VCaP (cell line): ENCODE results near the gene ING3.

Source experiments
- H3K27ac ChIP-seq: fragments of 450-650 bp; 2 replicates; pipeline ENCODE4 v1.5.1; 2017
- TF ChIP-seq, protein P1 (sequence below): fragments of 450-650 bp; conservative IDR thresholded peaks from 2 replicates; pipeline ENCODE4 v1.5.1; 2017; ENCODE audit warnings: mild to moderate bottlenecking, moderate library complexity

The ING3 gene

DNA sequence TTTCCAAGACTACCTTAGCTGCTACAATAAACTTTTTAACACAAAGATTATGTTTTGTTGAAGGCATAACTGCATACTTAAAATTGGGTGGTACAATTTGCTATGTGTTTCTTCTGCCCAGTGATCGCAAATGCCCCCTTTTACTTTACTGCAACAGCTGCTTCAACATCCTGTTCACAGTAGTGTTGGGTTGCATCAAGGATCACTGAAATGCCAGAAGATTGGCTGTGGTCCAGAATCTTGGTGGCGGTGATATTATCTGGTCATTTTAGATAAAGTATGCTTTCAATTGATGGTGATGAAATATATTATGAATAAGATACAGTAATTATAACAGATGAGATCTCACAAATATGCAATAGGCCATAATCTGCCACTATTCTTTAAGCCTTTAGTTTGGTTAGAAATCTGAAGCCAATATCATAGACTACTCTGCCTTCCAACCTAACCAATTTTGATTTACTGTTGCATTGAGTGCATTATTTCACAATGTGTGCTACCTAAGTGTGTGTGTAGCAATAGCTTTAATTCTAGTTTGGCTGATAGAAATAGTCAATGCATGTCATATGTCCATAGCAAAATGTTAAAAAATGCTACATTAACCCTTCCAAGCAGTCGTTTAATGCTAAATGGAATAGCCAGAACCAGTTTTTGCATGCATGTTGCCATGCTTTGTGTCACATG is 29.8 kb upstream of the ING3 start:
- no peak overlapping the region for H3K27ac ChIP-seq
- TF ChIP-seq, protein P1, sequence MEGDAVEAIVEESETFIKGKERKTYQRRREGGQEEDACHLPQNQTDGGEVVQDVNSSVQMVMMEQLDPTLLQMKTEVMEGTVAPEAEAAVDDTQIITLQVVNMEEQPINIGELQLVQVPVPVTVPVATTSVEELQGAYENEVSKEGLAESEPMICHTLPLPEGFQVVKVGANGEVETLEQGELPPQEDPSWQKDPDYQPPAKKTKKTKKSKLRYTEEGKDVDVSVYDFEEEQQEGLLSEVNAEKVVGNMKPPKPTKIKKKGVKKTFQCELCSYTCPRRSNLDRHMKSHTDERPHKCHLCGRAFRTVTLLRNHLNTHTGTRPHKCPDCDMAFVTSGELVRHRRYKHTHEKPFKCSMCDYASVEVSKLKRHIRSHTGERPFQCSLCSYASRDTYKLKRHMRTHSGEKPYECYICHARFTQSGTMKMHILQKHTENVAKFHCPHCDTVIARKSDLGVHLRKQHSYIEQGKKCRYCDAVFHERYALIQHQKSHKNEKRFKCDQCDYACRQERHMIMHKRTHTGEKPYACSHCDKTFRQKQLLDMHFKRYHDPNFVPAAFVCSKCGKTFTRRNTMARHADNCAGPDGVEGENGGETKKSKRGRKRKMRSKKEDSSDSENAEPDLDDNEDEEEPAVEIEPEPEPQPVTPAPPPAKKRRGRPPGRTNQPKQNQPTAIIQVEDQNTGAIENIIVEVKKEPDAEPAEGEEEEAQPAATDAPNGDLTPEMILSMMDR, result no peak

DNA sequence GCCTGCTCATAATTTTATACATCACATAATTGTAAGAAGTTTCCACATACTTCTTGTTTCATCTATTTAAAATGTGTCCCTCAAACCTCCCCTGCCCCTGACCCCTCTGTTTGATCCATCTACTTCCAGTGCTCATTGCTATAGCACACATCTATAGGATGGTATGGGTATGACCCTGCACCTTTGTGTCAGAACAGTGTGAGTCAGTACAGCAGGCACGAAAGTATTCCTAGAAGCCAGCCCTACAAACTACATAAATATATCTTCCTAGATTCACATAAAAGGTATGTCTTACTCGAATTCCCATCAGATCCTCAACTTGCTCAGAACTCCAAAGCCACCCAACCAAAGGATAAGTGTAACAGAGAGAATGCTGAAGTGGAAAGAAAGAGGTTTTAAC is 25.7 kb upstream of the ING3 start:
- no peak overlapping the region for H3K27ac ChIP-seq
- TF ChIP-seq, protein P1, result no peak

- TF ChIP-seq, protein P1, result no peak
- H3K27ac ChIP-seq, result no peak overlapping the region
Measured at GRCh38 chr7:120925392-120925791, 25.2 kb upstream of the ING3 start.

DNA sequence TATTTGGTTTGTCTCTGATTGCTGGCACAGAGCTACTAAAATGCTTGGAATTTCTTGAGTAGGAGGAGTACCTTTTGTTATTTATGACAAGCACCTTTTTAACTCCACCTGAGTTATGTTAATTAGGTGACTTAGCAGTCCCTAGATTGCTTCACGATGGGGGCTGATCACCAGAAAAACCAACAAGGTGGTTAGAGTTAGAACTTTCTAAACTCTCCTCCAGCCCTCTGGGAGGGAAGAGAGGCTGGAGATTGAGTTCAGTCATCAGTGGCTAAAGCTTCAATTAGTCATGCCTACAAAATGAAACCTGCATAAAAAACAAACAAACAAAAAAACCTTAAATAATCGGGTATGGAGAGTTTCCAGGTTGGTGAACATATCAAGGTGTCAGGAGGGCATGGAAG is 23.6 kb upstream of the ING3 start:
- H3K27ac ChIP-seq, result no peak overlapping the region
- TF ChIP-seq, protein P1, result no peak

GRCh38 chr7:120927454-120928103 is 23.0 kb upstream of the ING3 start:
- no peak overlapping the region for H3K27ac ChIP-seq
- TF ChIP-seq, protein P1, result no peak

DNA sequence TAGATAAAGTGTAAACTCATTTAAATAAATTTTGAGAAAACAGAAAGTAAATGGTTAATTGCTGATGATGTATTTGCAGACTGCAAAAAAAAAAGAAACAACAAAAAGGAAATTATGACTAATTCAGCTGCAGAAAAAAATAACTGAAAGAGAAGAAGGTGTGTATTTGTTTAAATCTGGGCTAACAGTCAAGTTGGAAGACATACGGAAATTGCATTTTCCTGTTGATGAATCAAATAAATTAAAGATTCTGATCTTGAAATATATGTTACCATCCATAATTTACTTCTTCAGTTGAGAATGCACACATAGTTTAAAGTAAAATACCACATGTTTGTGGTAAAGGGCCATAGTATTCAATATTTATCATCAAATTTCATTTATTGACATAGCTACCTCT is 19.3 kb upstream of the ING3 start:
- TF ChIP-seq, protein P1, result no peak
- no peak overlapping the region for H3K27ac ChIP-seq

GRCh38 chr7:120933475-120933874 is 17.1 kb upstream of the ING3 start:
- TF ChIP-seq, protein P1, result no peak
- no peak overlapping the region for H3K27ac ChIP-seq
